ENCODE measurements around the gene TAPBP.

DNA sequence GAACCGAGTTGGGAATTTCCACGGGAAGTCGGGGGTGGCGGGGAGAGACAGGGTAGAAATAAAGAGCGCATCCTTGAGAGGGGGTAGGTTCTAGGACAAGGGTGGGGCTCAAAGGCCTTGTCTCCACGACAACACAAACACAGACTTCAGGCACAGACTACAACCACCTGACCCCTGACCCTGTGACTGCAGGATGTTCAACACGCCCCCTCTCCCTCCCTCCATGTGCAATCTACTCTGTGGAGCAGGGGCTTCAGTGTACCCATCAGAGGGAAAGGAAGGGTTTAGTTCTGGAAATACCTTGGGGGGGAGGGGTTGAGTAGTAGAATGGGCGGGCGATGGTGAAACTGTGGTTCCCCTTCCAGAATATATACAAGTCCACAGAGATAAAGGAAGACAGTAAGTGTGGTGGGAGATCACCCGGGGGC is 651 bp upstream of the TAPBP start:
- TF ChIP-seq, protein P1, sequence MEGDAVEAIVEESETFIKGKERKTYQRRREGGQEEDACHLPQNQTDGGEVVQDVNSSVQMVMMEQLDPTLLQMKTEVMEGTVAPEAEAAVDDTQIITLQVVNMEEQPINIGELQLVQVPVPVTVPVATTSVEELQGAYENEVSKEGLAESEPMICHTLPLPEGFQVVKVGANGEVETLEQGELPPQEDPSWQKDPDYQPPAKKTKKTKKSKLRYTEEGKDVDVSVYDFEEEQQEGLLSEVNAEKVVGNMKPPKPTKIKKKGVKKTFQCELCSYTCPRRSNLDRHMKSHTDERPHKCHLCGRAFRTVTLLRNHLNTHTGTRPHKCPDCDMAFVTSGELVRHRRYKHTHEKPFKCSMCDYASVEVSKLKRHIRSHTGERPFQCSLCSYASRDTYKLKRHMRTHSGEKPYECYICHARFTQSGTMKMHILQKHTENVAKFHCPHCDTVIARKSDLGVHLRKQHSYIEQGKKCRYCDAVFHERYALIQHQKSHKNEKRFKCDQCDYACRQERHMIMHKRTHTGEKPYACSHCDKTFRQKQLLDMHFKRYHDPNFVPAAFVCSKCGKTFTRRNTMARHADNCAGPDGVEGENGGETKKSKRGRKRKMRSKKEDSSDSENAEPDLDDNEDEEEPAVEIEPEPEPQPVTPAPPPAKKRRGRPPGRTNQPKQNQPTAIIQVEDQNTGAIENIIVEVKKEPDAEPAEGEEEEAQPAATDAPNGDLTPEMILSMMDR (IDR thresholded peaks at IDR 0.05), result no peak
- TF ChIP-seq EZH2 (IDR thresholded peaks at IDR 0.05), result no peak

Measured in neural progenitor cell (in vitro differentiated cells).